Memory B cell (primary cell): ENCODE data around the gene PTX4.
A peak's percentile ranks its signal among the peaks of the same experiment; 100 is the strongest.

Source experiments
- ATAC-seq: fragments of 150-1000 bp; cut with Tn5 transposase; 2 replicates; pipeline ENCODE4 v1.10.0; 2021; ENCODE audit warnings: low read depth, mild to moderate bottlenecking, moderate library complexity
- DNase-seq, 2 donors: peaks; one replicate each; pipeline ENCODE4 v3.0.0; 2022; ENCODE audit warnings: low spot score in 2 of 2
- H3K27ac Mint-ChIP-seq: one replicate; pipeline ENCODE4 v1.8.0; 2022; ENCODE audit warnings: mild to moderate bottlenecking, moderate library complexity, mixed read lengths
- H3K27me3 Mint-ChIP-seq: one replicate; pipeline ENCODE4 v1.8.0; 2022; ENCODE audit warnings: mixed read lengths
- H3K36me3 Mint-ChIP-seq: one replicate; pipeline ENCODE4 v1.8.0; 2022; ENCODE audit warnings: mild to moderate bottlenecking, mixed read lengths
- H3K4me1 Mint-ChIP-seq: one replicate; pipeline ENCODE4 v1.8.0; 2022; ENCODE audit warnings: mixed read lengths
- H3K4me3 Mint-ChIP-seq: one replicate; pipeline ENCODE4 v1.8.0; 2022; ENCODE audit warnings: mild to moderate bottlenecking, moderate library complexity, mixed read lengths
- H3K9me3 Mint-ChIP-seq: one replicate; pipeline ENCODE4 v1.8.0; 2022; ENCODE audit warnings: mixed read lengths

The PTX4 gene

GRCh38 chr16:1458977-1459341 lies 29.8 kb downstream of the PTX4 start:
- Mint-ChIP-seq H3K27ac (peak overlapping the region; percentile 100), H3K27me3 (no peaks in the 10 kb centered on the region), H3K4me1 (peaks cover 17% of the 10 kb centered on the region), H3K4me3 (peak overlapping the region; percentile 78), H3K9me3 (no peaks in the 10 kb centered on the region), H3K36me3 (peaks cover 22% of the 10 kb centered on the region)
- ATAC-seq (peak; percentile 93), DNase-seq (peak; percentile 85 to 86)

- H3K36me3 Mint-ChIP-seq, result peaks cover 22% of the 10 kb centered on the region
- H3K4me1 Mint-ChIP-seq, result peaks cover 17% of the 10 kb centered on the region
- H3K9me3 Mint-ChIP-seq, result no peaks in the 10 kb centered on the region
- H3K4me3 Mint-ChIP-seq, result peak overlapping the region; percentile 33
- H3K27ac Mint-ChIP-seq, result peak overlapping the region; percentile 100
- ATAC-seq, result peak; percentile 71
- H3K27me3 Mint-ChIP-seq, result no peaks in the 10 kb centered on the region
- no peak for DNase-seq
Observed at GRCh38 chr16:1458336-1458976, 30.3 kb downstream of the PTX4 start.

GRCh38 chr16:1457489-1458245 lies 31.1 kb downstream of the PTX4 start:
- H3K9me3 Mint-ChIP-seq, result no peaks in the 10 kb centered on the region
- H3K27ac Mint-ChIP-seq, result peak overlapping the region; percentile 100
- DNase-seq (no peak), ATAC-seq (no peak)
- H3K4me1 Mint-ChIP-seq, result peaks cover 17% of the 10 kb centered on the region
- no peaks in the 10 kb centered on the region for H3K27me3 Mint-ChIP-seq
- H3K36me3 Mint-ChIP-seq, result peaks cover 19% of the 10 kb centered on the region
- H3K4me3 Mint-ChIP-seq, result no peak overlapping the region

GRCh38 chr16:1456951-1457350 lies 31.8 kb downstream of the PTX4 start:
- ATAC-seq, result no peak
- Mint-ChIP-seq H3K27me3 (no peaks in the 10 kb centered on the region), H3K4me3 (no peak overlapping the region), H3K9me3 (no peaks in the 10 kb centered on the region), H3K36me3 (peaks cover 22% of the 10 kb centered on the region), H3K27ac (peak overlapping the region; percentile 50), H3K4me1 (peaks cover 17% of the 10 kb centered on the region)
- DNase-seq, result no peak

GRCh38 chr16:1455190-1456171 lies 33.3 kb downstream of the PTX4 start:
- H3K27me3 Mint-ChIP-seq, result no peaks in the 10 kb centered on the region
- no peak for ATAC-seq
- H3K36me3 Mint-ChIP-seq, result peaks cover 23% of the 10 kb centered on the region
- H3K27ac Mint-ChIP-seq, result no peak overlapping the region
- no peaks in the 10 kb centered on the region for H3K9me3 Mint-ChIP-seq
- H3K4me1 Mint-ChIP-seq, result peaks cover 17% of the 10 kb centered on the region
- no peak overlapping the region for H3K4me3 Mint-ChIP-seq
- no peak for DNase-seq

- no peak for ATAC-seq
Observed at GRCh38 chr16:1454561-1454960, 34.2 kb downstream of the PTX4 start.

GRCh38 chr16:1453316-1453715 lies 35.4 kb downstream of the PTX4 start:
- DNase-seq, result no peak
- no peak overlapping the region for H3K27ac Mint-ChIP-seq
- peaks cover 11% of the 10 kb centered on the region for H3K36me3 Mint-ChIP-seq
- no peaks in the 10 kb centered on the region for H3K9me3 Mint-ChIP-seq
- peaks cover 3% of the 10 kb centered on the region for H3K4me1 Mint-ChIP-seq
- ATAC-seq, result no peak
- no peak overlapping the region for H3K4me3 Mint-ChIP-seq
- no peaks in the 10 kb centered on the region for H3K27me3 Mint-ChIP-seq

More at GRCh38 chr16:1454561-1454960, 34.2 kb downstream of the PTX4 start:
- H3K36me3 Mint-ChIP-seq, result peaks cover 19% of the 10 kb centered on the region
- H3K27ac Mint-ChIP-seq, result no peak overlapping the region
- H3K4me1 Mint-ChIP-seq, result peaks cover 12% of the 10 kb centered on the region
- H3K4me3 Mint-ChIP-seq, result no peak overlapping the region
- H3K9me3 Mint-ChIP-seq, result no peaks in the 10 kb centered on the region
- no peaks in the 10 kb centered on the region for H3K27me3 Mint-ChIP-seq
- no peak for DNase-seq

GRCh38 chr16:1452530-1452929 lies 36.2 kb downstream of the PTX4 start:
- Mint-ChIP-seq H3K36me3 (peaks cover 9% of the 10 kb centered on the region), H3K27ac (no peak overlapping the region), H3K9me3 (no peaks in the 10 kb centered on the region), H3K27me3 (no peaks in the 10 kb centered on the region), H3K4me3 (no peak overlapping the region), H3K4me1 (no peaks in the 10 kb centered on the region)
- no peak for DNase-seq
- no peak for ATAC-seq

- no peak overlapping the region for H3K4me3 Mint-ChIP-seq
- H3K27me3 Mint-ChIP-seq, result no peaks in the 10 kb centered on the region
- ATAC-seq, result no peak
Observed at GRCh38 chr16:1451702-1452392, 36.9 kb downstream of the PTX4 start.

GRCh38 chr16:1450841-1451240 lies 37.9 kb downstream of the PTX4 start:
- Mint-ChIP-seq H3K27me3 (no peaks in the 10 kb centered on the region), H3K9me3 (no peaks in the 10 kb centered on the region), H3K36me3 (peaks cover 10% of the 10 kb centered on the region), H3K4me3 (no peak overlapping the region), H3K4me1 (no peaks in the 10 kb centered on the region), H3K27ac (no peak overlapping the region)
- no peak for ATAC-seq
- no peak for DNase-seq

More at GRCh38 chr16:1451702-1452392, 36.9 kb downstream of the PTX4 start:
- H3K36me3 Mint-ChIP-seq, result peaks cover 9% of the 10 kb centered on the region
- H3K9me3 Mint-ChIP-seq, result no peaks in the 10 kb centered on the region
- no peak overlapping the region for H3K27ac Mint-ChIP-seq
- DNase-seq, result no peak
- no peaks in the 10 kb centered on the region for H3K4me1 Mint-ChIP-seq

- Mint-ChIP-seq H3K27me3 (no peaks in the 10 kb centered on the region), H3K9me3 (no peaks in the 10 kb centered on the region), H3K4me3 (no peak overlapping the region), H3K4me1 (no peaks in the 10 kb centered on the region), H3K27ac (no peak overlapping the region), H3K36me3 (peaks cover 10% of the 10 kb centered on the region)
- DNase-seq, result no peak
- no peak for ATAC-seq
Observed at GRCh38 chr16:1450218-1450617, 38.5 kb downstream of the PTX4 start.

GRCh38 chr16:1449201-1449788 lies 39.4 kb downstream of the PTX4 start:
- DNase-seq, result no peak
- H3K27ac Mint-ChIP-seq, result peak overlapping the region; percentile 60
- H3K27me3 Mint-ChIP-seq, result no peaks in the 10 kb centered on the region
- peaks cover 10% of the 10 kb centered on the region for H3K36me3 Mint-ChIP-seq
- no peak overlapping the region for H3K4me3 Mint-ChIP-seq
- ATAC-seq, result no peak
- H3K9me3 Mint-ChIP-seq, result no peaks in the 10 kb centered on the region
- H3K4me1 Mint-ChIP-seq, result peaks cover 2% of the 10 kb centered on the region

- no peaks in the 10 kb centered on the region for H3K9me3 Mint-ChIP-seq
- no peaks in the 10 kb centered on the region for H3K27me3 Mint-ChIP-seq
- H3K27ac Mint-ChIP-seq, result no peak overlapping the region
- H3K36me3 Mint-ChIP-seq, result peaks cover 9% of the 10 kb centered on the region
- no peak for DNase-seq
- H3K4me1 Mint-ChIP-seq, result peaks cover 2% of the 10 kb centered on the region
- no peak for ATAC-seq
- H3K4me3 Mint-ChIP-seq, result no peak overlapping the region
Observed at GRCh38 chr16:1448536-1449116, 40.1 kb downstream of the PTX4 start.
